ENCODE measurements around the gene PAPSS1. TPM values are rescaled to one million over a fixed set of nuclear protein-coding genes. Genes with fewer than 3 reads are reported as not detected.

PAPSS1 gene
- total RNA-seq, 4 donors from 2014 or later = 40.4 to 80.8 (median 49.5) TPM

DNA sequence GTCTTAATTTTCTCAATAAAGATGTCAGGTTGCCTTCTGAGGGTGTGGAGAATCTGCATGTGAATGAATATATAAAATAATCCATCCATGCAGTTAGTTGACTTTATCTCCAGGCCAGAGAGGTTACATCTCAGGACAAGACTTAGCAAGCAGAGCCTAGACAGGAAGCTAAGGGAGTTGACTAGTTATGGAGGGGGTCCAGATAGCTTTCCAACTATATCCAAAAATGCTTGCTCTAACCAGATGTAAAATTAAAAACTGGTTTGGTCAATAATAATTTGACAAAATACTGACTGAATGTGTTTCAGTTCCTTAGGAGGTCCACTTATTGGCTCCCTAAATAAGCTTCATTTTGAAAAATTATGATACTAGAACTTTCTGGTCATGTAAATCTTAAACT lies 101.4 kb downstream of the PAPSS1 start:
- no peak for TF ChIP-seq POLR2A (IDR thresholded peaks at IDR 0.05)
- TF ChIP-seq, protein P1, sequence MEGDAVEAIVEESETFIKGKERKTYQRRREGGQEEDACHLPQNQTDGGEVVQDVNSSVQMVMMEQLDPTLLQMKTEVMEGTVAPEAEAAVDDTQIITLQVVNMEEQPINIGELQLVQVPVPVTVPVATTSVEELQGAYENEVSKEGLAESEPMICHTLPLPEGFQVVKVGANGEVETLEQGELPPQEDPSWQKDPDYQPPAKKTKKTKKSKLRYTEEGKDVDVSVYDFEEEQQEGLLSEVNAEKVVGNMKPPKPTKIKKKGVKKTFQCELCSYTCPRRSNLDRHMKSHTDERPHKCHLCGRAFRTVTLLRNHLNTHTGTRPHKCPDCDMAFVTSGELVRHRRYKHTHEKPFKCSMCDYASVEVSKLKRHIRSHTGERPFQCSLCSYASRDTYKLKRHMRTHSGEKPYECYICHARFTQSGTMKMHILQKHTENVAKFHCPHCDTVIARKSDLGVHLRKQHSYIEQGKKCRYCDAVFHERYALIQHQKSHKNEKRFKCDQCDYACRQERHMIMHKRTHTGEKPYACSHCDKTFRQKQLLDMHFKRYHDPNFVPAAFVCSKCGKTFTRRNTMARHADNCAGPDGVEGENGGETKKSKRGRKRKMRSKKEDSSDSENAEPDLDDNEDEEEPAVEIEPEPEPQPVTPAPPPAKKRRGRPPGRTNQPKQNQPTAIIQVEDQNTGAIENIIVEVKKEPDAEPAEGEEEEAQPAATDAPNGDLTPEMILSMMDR (IDR thresholded peaks at IDR 0.05) = no peak
- no peak for TF ChIP-seq EP300 (IDR thresholded peaks at IDR 0.05)

DNA sequence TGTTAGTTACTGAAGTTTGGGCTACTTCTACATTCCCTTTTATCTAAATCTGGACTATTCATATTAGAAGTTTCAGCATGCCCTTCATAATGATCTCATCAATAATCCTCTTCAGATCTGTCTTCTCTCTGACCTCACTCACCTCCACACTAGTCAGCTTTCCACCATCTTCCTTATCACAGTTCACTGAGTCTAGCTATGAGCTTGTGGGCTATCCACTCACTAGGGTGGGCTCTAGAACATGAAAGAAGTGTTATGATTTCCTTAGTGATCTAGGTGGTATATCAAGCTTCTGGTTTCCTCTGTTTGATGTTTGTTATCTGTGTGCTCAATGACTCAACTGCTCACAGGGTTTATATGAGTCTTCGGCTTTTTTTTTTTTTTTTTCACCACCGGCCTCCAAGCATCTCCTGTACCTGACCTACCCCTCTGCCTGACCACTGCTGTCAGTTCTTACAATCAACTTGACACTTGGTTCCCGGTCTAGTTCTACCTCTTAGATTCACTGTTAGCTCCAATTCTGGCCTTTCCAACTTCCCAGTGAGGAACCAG lies 103.1 kb downstream of the PAPSS1 start:
- Histone ChIP-seq H3K36me3 (peaks cover 0 to 23% (median 8%) of the 10 kb centered on the region in 3 donors), H3K27me3 (no peaks in the 10 kb centered on the region), H3K9me3 (no peaks in the 10 kb centered on the region), H3K4me3 (no peak overlapping the region), H3K27ac (no peak overlapping the region), H3K4me1 (peaks cover 0 to 18% (median 0%) of the 10 kb centered on the region in 4 donors)
- TF ChIP-seq POLR2A (IDR thresholded peaks at IDR 0.05) (no peak), EP300 (IDR thresholded peaks at IDR 0.05) (no peak)
- TF ChIP-seq, protein P1 (IDR thresholded peaks at IDR 0.05) = no peak
- 87 to 97% methylated on average over 3 of the region's 3 CpGs for WGBS, 2 donors
- no peak for DNase-seq (ENCODE audit: low spot score in 2 of 2)

More for the DNA sequence above, 101.4 kb downstream of the PAPSS1 start:
- H3K27ac ChIP-seq = peak overlapping the region in 2 of 4 donors; percentile 22 to 50
- peaks cover 0 to 18% (median 0%) of the 10 kb centered on the region in 4 donors for H3K4me1 ChIP-seq
- no peak for DNase-seq (ENCODE audit: low spot score in 2 of 2)
- H3K27me3 ChIP-seq = no peaks in the 10 kb centered on the region
- no peak overlapping the region for H3K4me3 ChIP-seq
- peaks cover 0 to 10% (median 0%) of the 10 kb centered on the region in 4 donors for H3K9me3 ChIP-seq
- peaks cover 0 to 13% (median under 1%) of the 10 kb centered on the region in 3 donors for H3K36me3 ChIP-seq

DNA sequence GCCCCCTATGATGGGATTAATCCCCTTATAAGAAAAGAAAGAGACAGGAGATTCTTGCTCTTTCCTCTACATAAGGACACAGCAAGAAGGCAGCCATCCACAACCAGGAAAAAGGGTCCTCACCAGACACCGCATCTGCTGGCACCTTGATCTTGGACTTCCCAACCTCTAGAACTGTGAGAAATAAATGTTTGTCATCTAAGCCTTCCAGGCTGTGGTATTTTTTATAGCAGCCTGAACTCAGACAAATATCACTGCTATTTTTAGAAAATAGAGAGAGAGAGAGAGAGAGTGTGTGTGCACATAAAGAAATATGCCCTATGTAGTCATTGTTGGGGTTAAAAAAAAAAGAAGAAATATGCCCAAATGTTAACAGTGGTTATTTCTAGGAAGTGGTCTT lies 104.2 kb downstream of the PAPSS1 start:
- H3K9me3 ChIP-seq = no peaks in the 10 kb centered on the region
- no peak overlapping the region for H3K27ac ChIP-seq
- peaks cover 0 to 27% (median 8%) of the 10 kb centered on the region in 3 donors for H3K36me3 ChIP-seq
- WGBS, 2 donors = 88 to 95% methylated on average over 1 of the region's 1 CpG
- H3K4me3 ChIP-seq = no peak overlapping the region
- H3K27me3 ChIP-seq = no peaks in the 10 kb centered on the region
- DNase-seq (ENCODE audit: low spot score in 2 of 2) = no peak
- no peak for TF ChIP-seq POLR2A (IDR thresholded peaks at IDR 0.05)
- TF ChIP-seq, protein P1 (IDR thresholded peaks at IDR 0.05) = no peak
- TF ChIP-seq EP300 (IDR thresholded peaks at IDR 0.05) = no peak
- peaks cover 0 to 18% (median 0%) of the 10 kb centered on the region in 4 donors for H3K4me1 ChIP-seq

DNA sequence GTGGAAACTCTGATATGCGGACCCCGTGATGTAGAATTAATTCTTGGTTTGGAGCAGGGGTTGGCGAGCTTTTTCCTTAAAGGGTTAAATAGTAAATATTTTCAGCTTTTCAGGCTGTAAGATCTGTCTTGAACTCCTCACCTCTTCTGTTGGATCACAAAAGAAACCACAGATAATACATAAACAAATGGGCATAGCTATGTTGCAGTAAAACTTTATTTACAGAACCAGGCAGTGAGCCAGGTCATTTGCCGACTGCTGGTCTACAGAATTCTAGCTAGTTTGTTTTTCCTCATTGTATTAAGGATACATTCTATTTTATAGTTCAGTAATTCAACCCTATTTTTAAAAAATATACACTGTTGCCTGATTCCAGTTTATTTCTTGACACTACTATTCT lies 116.6 kb downstream of the PAPSS1 start:
- Histone ChIP-seq H3K27me3 (no peaks in the 10 kb centered on the region), H3K4me1 (peaks cover 0 to 13% (median 0%) of the 10 kb centered on the region in 4 donors), H3K36me3 (no peaks in the 10 kb centered on the region), H3K27ac (no peak overlapping the region), H3K4me3 (no peak overlapping the region), H3K9me3 (no peaks in the 10 kb centered on the region)
- DNase-seq (ENCODE audit: low spot score in 2 of 2) = no peak
- TF ChIP-seq, protein P1 (IDR thresholded peaks at IDR 0.05) = no peak
- no peak for TF ChIP-seq EP300 (IDR thresholded peaks at IDR 0.05)
- no peak for TF ChIP-seq POLR2A (IDR thresholded peaks at IDR 0.05)
- WGBS, 2 donors = 67 to 73% methylated on average over 4 of the region's 4 CpGs

DNA sequence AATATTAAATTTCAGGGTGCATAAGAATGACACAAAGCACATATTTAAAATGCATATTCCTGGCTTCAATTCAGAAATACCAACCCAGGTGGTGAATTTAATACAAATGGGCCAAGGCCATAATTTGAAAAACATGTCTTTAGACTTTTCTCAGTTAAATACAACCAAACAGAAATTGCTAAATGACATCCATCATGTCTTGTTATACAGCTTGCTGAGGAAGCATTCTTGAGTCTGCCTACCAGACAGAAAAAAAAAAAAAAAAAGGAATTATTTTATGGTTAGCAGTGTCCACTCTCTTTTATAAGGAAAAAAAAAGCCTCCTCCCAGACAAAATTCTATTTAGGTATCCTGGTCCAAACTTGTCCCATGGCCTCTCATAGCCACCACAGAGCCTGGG lies 119.1 kb downstream of the PAPSS1 start:
- Histone ChIP-seq H3K9me3 (no peaks in the 10 kb centered on the region), H3K27ac (no peak overlapping the region), H3K4me3 (no peak overlapping the region), H3K27me3 (no peaks in the 10 kb centered on the region), H3K36me3 (no peaks in the 10 kb centered on the region), H3K4me1 (peaks cover 0 to 13% (median 0%) of the 10 kb centered on the region in 4 donors)
- DNase-seq (ENCODE audit: low spot score in 2 of 2) = no peak
- TF ChIP-seq POLR2A (IDR thresholded peaks at IDR 0.05) (no peak), EP300 (IDR thresholded peaks at IDR 0.05) (no peak)
- TF ChIP-seq, protein P1 (IDR thresholded peaks at IDR 0.05) = no peak

Data from tibial nerve (tissue), 4 donors.